Fibroblast of pulmonary artery (primary cell): ENCODE results near the gene PCF11.

Experiments
- DNase-seq: peaks from one replicate; pipeline ENCODE4 v3.0.0-alpha.2; 2010; ENCODE audit warnings: low read depth
- H3K4me3 ChIP-seq: replicated peaks from 2 replicates; pipeline ENCODE4 v1.5.1; 2011; ENCODE audit warnings: low read depth, mild to moderate bottlenecking, control low read depth, low read length, moderate library complexity
- CTCF ChIP-seq: IDR thresholded peaks from 2 replicates; pipeline ENCODE4 v1.5.1; 2011; ENCODE audit warnings: mild to moderate bottlenecking, control low read depth, low read length, inconsistent platforms; ENCODE audit errors: missing control alignments

Gene PCF11

GRCh38 chr11:83172551-83172950 lies 15.6 kb downstream of the PCF11 start:
- no peak for DNase-seq
- no peak for TF ChIP-seq CTCF
- H3K4me3 ChIP-seq, result no peak overlapping the region

- no peak overlapping the region for H3K4me3 ChIP-seq
- TF ChIP-seq CTCF, result no peak
- DNase-seq, result no peak
Observed at GRCh38 chr11:83174008-83174407, 17.1 kb downstream of the PCF11 start.

- no peak overlapping the region for H3K4me3 ChIP-seq
- no peak for DNase-seq
- TF ChIP-seq CTCF, result no peak
Observed at GRCh38 chr11:83175815-83176214, 18.9 kb downstream of the PCF11 start.

- TF ChIP-seq CTCF, result no peak
- DNase-seq, result no peak
- no peak overlapping the region for H3K4me3 ChIP-seq
Observed at GRCh38 chr11:83181815-83182214, 24.9 kb downstream of the PCF11 start.

GRCh38 chr11:83185767-83186166 lies 28.8 kb downstream of the PCF11 start:
- no peak for DNase-seq
- no peak for TF ChIP-seq CTCF

GRCh38 chr11:83187465-83187864 lies 30.5 kb downstream of the PCF11 start:
- no peak for TF ChIP-seq CTCF
- no peak overlapping the region for H3K4me3 ChIP-seq
- DNase-seq, result no peak

More at GRCh38 chr11:83185767-83186166, 28.8 kb downstream of the PCF11 start:
- no peak overlapping the region for H3K4me3 ChIP-seq

GRCh38 chr11:83191491-83191890 lies 34.6 kb downstream of the PCF11 start:
- no peak for DNase-seq
- no peak overlapping the region for H3K4me3 ChIP-seq
- no peak for TF ChIP-seq CTCF
